Osteocyte (in vitro differentiated cells): ENCODE results near the gene SENP6. TPM values are rescaled to one million over a fixed set of nuclear protein-coding genes. Genes with fewer than 3 reads are reported as not detected.
A peak's percentile ranks its signal among the peaks of the same experiment; 100 is the strongest.
"Not testable (repeated sequence)": the region's sequence is repeated elsewhere in the genome, so short reads cannot be mapped to it uniquely, and the experiment has no call there.

Experiments used
- DNase-seq: peaks from one replicate; pipeline ENCODE4 v3.0.0; 2021; ENCODE audit warnings: mixed read lengths; ENCODE audit not compliant: unreplicated experiment; ENCODE audit errors: extremely low spot score
- H3K27ac Mint-ChIP-seq: one replicate; pipeline ENCODE4 v1.8.0; 2021; ENCODE audit warnings: mild to moderate bottlenecking, mixed read lengths; ENCODE audit not compliant: unreplicated experiment
- H3K27me3 Mint-ChIP-seq: one replicate; pipeline ENCODE4 v1.8.0; 2021; ENCODE audit warnings: mixed read lengths; ENCODE audit not compliant: unreplicated experiment
- H3K36me3 Mint-ChIP-seq: one replicate; pipeline ENCODE4 v1.8.0; 2021; ENCODE audit warnings: mixed read lengths; ENCODE audit not compliant: unreplicated experiment
- H3K4me1 Mint-ChIP-seq: one replicate; pipeline ENCODE4 v1.8.0; 2021; ENCODE audit warnings: mixed read lengths; ENCODE audit not compliant: unreplicated experiment
- H3K4me3 Mint-ChIP-seq: one replicate; pipeline ENCODE4 v1.8.0; 2021; ENCODE audit warnings: mild to moderate bottlenecking, moderate library complexity, mixed read lengths; ENCODE audit not compliant: unreplicated experiment
- H3K9me3 Mint-ChIP-seq: one replicate; pipeline ENCODE4 v1.8.0; 2021; ENCODE audit warnings: mixed read lengths; ENCODE audit not compliant: unreplicated experiment
- total RNA-seq: library from RNA; stranded (reverse); gene quantifications from 2 replicates; pipeline ENCODE4 v1.2.1, GENCODE V29; 2021
- TF ChIP-seq, protein P1 (sequence below): fragments of 200-600 bp; sonication (generic); IDR thresholded peaks from 2 replicates; pipeline ENCODE4 v1.5.0; 2021; ENCODE audit warnings: antibody characterized with exemption, mild to moderate bottlenecking, moderate library complexity

Gene SENP6
- total RNA-seq, 1 donor from 2014 or later = 101 TPM

GRCh38 chr6:75626561-75626960 is 24.9 kb downstream of the SENP6 start:
- DNase-seq = no peak
- TF ChIP-seq, protein P1, sequence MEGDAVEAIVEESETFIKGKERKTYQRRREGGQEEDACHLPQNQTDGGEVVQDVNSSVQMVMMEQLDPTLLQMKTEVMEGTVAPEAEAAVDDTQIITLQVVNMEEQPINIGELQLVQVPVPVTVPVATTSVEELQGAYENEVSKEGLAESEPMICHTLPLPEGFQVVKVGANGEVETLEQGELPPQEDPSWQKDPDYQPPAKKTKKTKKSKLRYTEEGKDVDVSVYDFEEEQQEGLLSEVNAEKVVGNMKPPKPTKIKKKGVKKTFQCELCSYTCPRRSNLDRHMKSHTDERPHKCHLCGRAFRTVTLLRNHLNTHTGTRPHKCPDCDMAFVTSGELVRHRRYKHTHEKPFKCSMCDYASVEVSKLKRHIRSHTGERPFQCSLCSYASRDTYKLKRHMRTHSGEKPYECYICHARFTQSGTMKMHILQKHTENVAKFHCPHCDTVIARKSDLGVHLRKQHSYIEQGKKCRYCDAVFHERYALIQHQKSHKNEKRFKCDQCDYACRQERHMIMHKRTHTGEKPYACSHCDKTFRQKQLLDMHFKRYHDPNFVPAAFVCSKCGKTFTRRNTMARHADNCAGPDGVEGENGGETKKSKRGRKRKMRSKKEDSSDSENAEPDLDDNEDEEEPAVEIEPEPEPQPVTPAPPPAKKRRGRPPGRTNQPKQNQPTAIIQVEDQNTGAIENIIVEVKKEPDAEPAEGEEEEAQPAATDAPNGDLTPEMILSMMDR = no peak
- peaks cover 9% of the 10 kb centered on the region for H3K4me1 Mint-ChIP-seq
- no peaks in the 10 kb centered on the region for H3K27me3 Mint-ChIP-seq
- H3K4me3 Mint-ChIP-seq = no peak overlapping the region
- no peak overlapping the region for H3K27ac Mint-ChIP-seq
- H3K9me3 Mint-ChIP-seq = no peaks in the 10 kb centered on the region
- H3K36me3 Mint-ChIP-seq = peaks cover 26% of the 10 kb centered on the region

DNA sequence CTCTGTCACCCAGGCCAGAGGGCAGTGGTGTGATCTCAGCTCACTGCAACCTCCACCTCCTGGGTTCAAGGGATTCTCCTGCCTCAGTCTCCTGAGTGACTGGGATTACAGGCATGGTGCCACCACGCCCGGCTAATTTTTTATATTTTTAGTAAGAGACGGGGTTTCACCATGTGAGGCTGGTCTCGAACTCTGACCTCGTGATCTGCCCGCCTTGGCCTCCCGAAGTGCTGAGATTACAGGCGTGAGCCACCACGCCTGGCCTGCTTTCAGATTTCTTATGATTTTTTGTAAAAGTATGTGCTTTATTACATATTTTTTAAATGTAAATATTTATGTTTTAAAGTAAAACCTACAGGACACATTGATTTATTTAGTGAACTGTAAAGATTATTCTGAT is 26.0 kb downstream of the SENP6 start:
- not testable (repeated sequence) for H3K27ac Mint-ChIP-seq, H3K4me1 Mint-ChIP-seq, H3K9me3 Mint-ChIP-seq, DNase-seq, H3K27me3 Mint-ChIP-seq, H3K4me3 Mint-ChIP-seq
- H3K36me3 Mint-ChIP-seq = peaks cover 32% of the 10 kb centered on the region

DNA sequence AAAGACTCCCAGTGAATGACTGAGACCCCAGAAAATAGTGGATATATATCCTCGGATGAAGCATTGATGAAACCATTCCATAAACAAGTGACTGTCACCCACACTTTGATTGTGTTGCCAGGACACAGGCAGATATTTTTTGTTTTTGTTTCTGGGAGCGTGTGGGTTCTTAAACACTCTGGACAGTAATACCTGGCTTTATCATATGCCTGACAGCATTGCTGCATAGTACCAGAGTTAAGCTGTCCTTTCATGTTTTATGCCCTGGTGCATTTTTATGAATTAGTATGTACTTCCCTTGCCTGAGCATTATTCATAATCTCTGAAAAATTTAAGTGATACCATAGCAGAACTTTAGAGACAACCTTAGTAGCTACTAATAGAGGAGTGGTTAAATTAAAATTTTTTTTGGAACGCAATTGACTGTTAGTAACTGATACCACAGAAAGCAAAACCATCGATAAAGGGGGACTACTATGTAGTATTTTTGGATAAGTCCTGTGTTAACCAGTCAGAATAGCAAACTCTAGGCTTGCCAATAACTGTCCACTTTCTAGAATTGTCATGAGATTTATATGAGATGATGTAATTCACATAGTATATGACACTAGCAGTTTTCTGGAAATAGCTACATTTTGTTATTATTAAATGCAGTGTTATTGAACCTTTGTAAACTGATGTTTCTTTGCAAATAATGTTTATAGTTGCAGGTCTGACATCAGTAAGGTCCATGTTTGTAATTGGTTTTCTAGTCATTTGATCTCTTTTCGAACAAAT is 30.4 kb downstream of the SENP6 start:
- Mint-ChIP-seq H3K36me3 (peaks cover 36% of the 10 kb centered on the region), H3K4me3 (no peak overlapping the region), H3K27me3 (no peaks in the 10 kb centered on the region), H3K27ac (peak overlapping the region; percentile 20), H3K4me1 (peaks cover 8% of the 10 kb centered on the region), H3K9me3 (peaks cover 6% of the 10 kb centered on the region)
- TF ChIP-seq, protein P1 = no peak
- no peak for DNase-seq

DNA sequence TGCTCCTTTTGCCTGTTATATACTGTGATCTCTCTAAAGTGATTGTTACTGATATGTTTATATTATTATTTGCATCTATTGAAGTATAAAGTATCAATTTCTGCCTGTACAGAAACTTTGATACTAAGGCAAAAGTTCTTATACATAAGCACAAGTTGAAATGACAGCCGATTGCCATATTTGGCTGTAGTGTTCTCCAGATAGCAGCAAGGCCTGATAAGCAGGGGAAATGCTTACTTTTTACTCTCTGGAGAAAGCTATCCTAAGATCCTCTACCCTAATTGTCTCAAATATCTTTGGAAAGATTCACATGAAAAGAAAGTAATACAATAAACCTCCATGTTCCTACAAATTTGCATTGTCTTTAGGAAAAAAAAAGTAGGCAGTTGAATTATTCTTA is 31.4 kb downstream of the SENP6 start:
- TF ChIP-seq, protein P1 = no peak
- no peak overlapping the region for H3K27ac Mint-ChIP-seq
- no peak for DNase-seq
- no peak overlapping the region for H3K4me3 Mint-ChIP-seq
- peaks cover 35% of the 10 kb centered on the region for H3K36me3 Mint-ChIP-seq
- peaks cover 6% of the 10 kb centered on the region for H3K9me3 Mint-ChIP-seq
- H3K27me3 Mint-ChIP-seq = no peaks in the 10 kb centered on the region
- H3K4me1 Mint-ChIP-seq = peaks cover 8% of the 10 kb centered on the region

DNA sequence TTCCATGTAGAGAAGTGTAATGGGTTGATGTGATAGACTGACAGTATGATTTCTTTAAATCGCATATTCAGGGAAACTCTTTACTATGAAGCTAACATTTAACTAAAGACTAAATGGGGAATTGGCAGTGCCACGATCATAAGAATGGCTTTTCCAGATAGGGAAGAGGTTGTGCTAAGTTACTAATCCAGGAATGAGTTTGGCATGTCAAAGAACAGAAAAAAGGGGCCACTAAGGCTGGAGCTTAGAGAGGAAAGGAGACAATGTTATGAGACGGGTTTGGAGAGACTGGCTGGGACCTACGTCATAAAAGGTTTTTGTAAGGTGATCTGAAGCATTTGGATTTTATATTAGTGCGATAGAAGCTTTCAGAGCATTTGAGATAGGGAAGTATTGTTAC is 40.6 kb downstream of the SENP6 start:
- Mint-ChIP-seq H3K36me3 (peaks cover 35% of the 10 kb centered on the region), H3K27me3 (no peaks in the 10 kb centered on the region), H3K9me3 (no peaks in the 10 kb centered on the region), H3K27ac (no peak overlapping the region), H3K4me3 (no peak overlapping the region), H3K4me1 (peaks cover 9% of the 10 kb centered on the region)
- DNase-seq = no peak
- TF ChIP-seq, protein P1 = no peak
